Medulla oblongata (tissue), 1 donor: ENCODE results near the gene ZNF814.
A peak's percentile ranks its signal among the peaks of the same experiment; 100 is the strongest.
"Not testable (repeated sequence)": the region's sequence is repeated elsewhere in the genome, so short reads cannot be mapped to it uniquely, and the experiment has no call there.

Source experiments
- DNase-seq: peaks from one replicate; pipeline ENCODE4 v3.0.0-alpha.2; 2015; ENCODE audit errors: extremely low spot score

The ZNF814 gene

GRCh38 chr19:57862351-57862750, 26.5 kb downstream of the ZNF814 start:
- not testable (repeated sequence) for DNase-seq

DNA sequence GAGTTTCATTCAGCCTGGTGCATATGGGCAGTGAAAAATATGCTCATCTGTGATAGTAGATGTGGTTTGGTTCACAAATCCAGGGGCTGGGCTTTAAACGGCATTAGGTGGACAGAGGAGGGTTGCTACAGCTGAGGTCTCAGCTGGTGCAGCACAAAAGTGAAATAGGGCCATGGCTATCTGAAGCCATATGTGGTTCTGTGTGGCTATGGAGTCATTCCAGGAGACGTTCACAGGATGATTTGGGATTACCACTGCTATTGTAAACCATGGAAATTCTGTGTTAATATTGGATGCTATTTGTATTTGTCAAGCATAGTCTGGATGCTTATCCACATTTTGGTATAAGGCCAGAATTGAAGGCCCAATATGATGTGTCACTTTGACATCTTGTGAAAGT, 34.7 kb downstream of the ZNF814 start:
- not testable (repeated sequence) for DNase-seq

DNA sequence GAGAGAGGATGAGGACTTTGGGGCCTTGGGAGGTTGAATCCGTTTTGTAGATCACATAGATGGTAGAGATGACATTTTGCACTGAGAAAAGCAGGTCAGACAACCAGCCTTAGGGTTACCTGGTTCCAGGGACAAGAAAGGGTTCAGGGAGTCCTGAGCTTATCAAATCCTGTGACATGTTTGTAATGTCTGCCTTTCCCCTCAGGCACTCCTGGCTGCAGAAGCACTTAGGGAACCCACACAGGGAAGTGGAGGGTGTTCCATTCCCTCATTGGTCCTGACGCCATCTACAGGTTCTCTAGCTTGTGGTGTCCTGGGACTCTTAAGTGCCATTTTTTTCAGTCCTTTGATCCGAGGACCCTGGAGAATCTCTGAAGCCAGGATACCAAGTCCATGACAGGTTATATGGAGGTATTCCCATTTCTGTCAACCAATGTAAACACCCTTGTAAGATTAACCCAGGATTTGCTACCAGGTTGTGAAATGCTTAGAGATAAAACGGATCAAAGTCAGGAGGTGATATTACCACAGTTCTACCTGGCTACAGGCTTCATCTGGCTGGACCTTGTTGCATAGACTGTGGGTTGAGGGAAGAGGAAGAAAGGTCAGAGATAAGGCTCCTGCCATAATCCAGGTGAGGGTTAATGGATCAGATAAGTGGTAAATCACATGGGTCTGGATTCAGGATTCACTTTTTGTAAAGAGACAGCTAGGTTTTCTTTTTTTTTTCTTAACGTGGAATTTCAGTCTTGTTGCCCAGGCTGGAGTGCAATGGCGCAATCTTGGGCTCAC, 36.8 kb downstream of the ZNF814 start:
- DNase-seq = not testable (repeated sequence)

DNA sequence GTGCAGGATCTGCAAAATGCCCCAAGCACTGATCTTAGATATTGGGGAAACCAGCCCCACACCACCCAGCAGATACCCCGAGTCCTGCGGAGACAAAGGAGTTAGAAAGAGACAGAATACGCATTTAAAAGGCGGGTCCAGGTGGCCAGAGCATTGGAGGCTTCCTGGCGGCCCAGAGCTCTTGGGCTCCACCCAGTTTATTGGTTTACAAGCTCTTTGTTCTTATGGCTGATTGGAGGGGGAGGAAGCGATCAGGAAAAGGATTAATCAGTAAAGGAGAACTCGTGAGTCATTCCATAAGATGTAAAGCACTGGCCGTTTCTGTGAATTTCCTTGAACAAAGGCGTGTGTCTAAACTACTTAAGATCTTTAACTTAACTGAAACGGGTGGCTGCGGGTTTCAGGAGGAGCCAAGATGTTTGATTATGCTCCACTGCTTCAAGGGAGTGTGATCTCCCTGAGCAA, 38.3 kb downstream of the ZNF814 start:
- no peak for DNase-seq

GRCh38 chr19:57849666-57850473, 39.0 kb downstream of the ZNF814 start, which contains the start of gene ZNF587:
Gene ZNF587, plus strand, starts transcription at chr19:57849859. Its CDS starts 180 bp downstream, at chr19:57850039.
- DNase-seq = peak; percentile 90

GRCh38 chr19:57849162-57849665, 39.6 kb downstream of the ZNF814 start:
- not testable (repeated sequence) for DNase-seq

GRCh38 chr19:57847164-57847563, 41.7 kb downstream of the ZNF814 start:
- DNase-seq = not testable (repeated sequence)

DNA sequence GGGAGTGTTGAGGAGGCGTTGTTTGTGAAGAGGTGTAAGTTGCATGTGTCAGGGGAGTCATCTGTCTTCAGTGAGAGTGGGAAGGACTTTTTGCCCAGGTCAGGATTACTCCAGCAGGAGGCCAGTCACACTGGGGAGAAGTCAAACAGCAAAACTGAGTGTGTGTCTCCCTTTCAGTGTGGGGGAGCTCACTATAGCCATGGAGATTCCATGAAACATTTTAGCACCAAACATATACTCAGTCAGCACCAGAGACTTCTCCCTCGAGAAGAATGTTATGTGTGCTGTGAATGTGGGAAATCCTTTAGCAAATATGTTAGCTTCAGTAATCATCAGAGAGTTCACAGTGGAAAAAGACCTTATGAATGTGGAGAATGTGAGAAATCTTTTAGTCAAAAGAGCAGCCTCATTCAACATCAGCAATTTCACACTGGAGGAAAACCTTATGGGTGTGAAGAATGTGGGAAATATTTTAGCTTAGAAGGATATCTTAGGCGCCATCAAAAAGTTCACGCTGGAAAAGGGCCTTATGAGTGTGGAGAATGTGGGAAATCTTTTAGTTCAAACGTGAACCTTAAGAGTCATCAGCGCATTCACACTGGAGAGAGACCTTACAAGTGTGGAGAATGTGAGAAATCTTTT, 47.6 kb downstream of the ZNF814 start:
- DNase-seq = no peak

- not testable (repeated sequence) for DNase-seq
Observed at GRCh38 chr19:57838622-57839191, 50.1 kb downstream of the ZNF814 start.

DNA sequence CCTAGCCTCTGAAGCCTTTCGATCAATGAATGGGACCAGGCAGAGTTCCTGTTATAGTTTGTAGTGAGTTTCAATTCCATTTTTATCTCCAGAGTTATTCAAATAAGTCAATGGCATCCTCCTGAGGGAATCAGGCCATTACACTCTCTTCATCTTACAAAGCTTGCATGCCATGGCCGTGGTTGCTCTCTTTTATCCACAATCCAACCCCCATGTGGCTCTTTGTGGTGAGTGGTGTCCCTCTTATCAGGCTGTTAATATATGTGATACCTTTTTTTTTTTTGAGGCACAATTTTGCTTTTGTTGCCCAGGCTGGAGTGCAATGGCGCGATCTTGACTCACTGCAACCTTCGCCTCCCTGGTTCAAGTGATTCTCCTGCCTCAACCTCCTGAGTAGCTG, 51.8 kb downstream of the ZNF814 start:
- not testable (repeated sequence) for DNase-seq

DNA sequence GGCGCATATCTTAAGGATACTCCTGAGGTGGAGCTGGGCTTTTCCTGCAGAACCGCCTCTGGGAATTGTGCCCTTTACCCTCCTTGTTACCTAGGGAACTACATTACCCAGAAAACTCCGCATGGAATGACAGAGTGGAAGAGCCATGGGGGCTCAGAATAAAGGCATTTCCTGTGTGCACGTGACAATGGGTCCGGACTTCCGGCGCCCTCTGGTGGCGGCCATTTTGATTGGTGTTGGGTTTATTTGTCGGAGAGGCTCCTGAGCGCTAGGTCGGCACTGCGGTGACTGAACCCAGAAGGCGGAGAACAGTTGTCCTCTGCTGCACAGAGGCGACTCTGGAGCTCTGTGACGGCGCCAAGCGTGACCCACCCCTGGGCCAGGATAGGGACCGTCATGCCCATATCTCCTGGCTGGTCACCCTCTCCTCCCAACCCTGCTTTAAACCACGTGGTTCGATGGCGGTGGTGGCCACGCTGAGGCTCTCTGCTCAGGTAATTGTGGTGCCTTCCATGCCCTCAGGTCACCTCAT, 58.7 kb downstream of the ZNF814 start, which contains the start of gene ZNF587B:
Gene ZNF587B (plus strand): TSS at position 229 of the 532 bp plus-strand sequence. CDS start 230 bp downstream, at position 459.
- peak; percentile 51 for DNase-seq

- DNase-seq = no peak
Observed at GRCh38 chr19:57829316-57829715, 59.5 kb downstream of the ZNF814 start.

DNA sequence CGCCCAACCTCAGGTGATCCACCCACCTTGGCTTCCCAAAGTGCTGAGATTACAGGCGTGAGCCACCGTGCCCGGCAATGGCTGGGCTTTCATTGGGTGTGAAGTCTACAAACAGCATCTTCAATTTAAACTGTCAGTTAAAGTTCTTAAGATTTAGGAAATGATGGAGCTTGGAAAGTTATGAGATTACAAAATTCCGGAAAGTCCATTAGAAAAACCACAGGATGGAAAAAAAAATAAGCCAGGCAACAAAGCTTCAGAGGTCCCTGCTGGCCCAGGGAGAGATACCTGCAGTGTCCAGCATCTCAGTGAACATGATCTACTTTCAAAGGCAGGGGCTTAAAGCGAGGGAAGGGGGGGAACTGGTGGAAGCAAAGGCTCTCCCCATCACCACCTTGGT, 63.3 kb downstream of the ZNF814 start:
- DNase-seq = no peak

DNA sequence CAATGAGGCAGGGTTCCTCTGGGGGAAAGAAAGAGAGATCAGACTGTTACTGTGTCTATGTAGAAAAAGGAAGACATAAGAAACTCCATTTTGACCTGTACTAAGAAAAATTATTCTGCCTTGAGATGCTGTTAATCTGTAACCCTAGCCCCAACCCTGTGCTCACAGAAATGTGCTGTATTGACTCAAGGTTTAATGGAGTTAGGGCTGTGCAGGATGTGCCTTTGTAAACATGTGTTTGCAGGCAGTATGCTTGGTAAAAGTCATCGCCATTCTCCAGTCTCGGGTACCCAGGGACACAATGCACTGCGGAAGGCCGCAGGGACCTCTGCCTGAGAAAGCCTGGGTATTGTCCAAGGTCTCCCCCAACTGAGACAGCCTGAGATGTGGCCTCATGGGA, 65.2 kb downstream of the ZNF814 start:
- DNase-seq = not testable (repeated sequence)

- not testable (repeated sequence) for DNase-seq
Observed at GRCh38 chr19:57823155-57823554, 65.7 kb downstream of the ZNF814 start.

- not testable (repeated sequence) for DNase-seq
Observed at GRCh38 chr19:57821501-57821900, 67.3 kb downstream of the ZNF814 start.

DNA sequence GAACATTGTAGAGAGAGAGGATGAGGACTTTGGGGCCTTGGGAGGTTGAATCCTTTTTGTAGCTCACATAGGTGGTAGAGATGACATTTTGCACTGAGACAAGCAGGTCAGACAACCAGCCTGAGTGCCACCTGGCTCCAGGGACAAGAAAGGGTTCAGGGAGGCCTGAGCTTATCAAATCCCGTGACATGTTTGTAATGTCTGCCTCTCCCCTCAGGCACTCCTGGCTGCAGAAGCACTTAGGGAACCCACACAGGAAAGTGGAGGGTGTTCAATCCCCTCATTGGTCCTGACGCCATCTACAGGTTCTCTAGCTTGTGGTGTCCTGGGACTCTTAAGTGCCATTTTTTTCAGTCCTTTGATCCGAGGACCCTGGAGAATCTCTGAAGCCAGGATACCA, 67.7 kb downstream of the ZNF814 start:
- DNase-seq = not testable (repeated sequence)

GRCh38 chr19:57820599-57820998, 68.2 kb downstream of the ZNF814 start:
- DNase-seq = no peak

GRCh38 chr19:57819475-57820148, 69.2 kb downstream of the ZNF814 start:
- DNase-seq = peak; percentile 95

DNA sequence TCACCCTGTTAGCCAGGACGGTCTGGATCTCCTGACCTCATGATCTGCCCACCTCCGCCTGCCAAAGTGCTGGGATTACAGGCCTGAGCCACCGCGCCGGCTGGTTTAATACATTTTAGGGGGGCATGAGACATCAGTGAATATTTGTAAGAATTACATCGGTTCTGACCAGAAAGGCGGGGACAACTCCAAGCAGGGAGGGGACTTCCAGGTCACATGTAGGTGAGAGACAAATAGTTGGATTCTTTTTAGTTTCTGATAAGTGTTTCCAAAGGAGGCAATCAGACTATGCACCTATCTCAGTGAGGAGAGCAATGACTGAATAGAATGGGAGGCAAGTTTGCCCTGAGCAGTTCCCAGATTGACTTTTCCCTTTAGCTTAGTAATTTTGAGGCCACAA, 70.5 kb downstream of the ZNF814 start:
- no peak for DNase-seq
